ENCODE data around the gene DUSP6. TPM values are rescaled to one million over a fixed set of nuclear protein-coding genes. Genes with fewer than 3 reads are reported as not detected.

The DUSP6 gene
- total and polyA plus RNA-seq, 2 donors (not counting 1 experiment from before 2014, with no cell fraction given) = 3.2 to 42.2 TPM

- ATAC-seq (ENCODE audit: low read depth) = no peak
- Histone ChIP-seq H3K4me2 (replicated peaks; ENCODE audit: low read depth, low read length, poor library complexity, severe bottlenecking) (peak overlapping the region; percentile 73), H3K4me3 (ENCODE audit: control extremely low read depth in 1 of 5, extremely low read depth in 1 of 5, insufficient read depth in 1 of 5, low read depth in 2 of 5, low read length in 4 of 5) (no peak overlapping the region), H3K4me1 (ENCODE audit: control insufficient read depth in 2 of 2, insufficient read depth in 2 of 2, low read length in 2 of 2) (peaks cover 53 to 55% of the 10 kb centered on the region in 2 donors), H3K9me3 (ENCODE audit: control extremely low read depth in 1 of 3, control insufficient read depth in 2 of 3, insufficient read depth in 1 of 3, low read length in 2 of 3) (no peaks in the 10 kb centered on the region), H4K20me1 (ENCODE audit: control insufficient read depth, insufficient read depth, low read length, poor library complexity, severe bottlenecking) (peaks cover 7% of the 10 kb centered on the region), H3K79me2 (ENCODE audit: control insufficient read depth, insufficient read depth, low read length) (peaks cover 12% of the 10 kb centered on the region), H3K9ac (ENCODE audit: low read length) (no peak overlapping the region), H3K27me3 (replicated peaks in 1 of 4; ENCODE audit: control extremely low read depth in 1 of 4, control insufficient read depth in 3 of 4, insufficient read depth in 4 of 4, low read length in 3 of 4) (no peaks in the 10 kb centered on the region), H3K27ac (ENCODE audit: low read length in 2 of 2) (no peak overlapping the region), H2AFZ (ENCODE audit: insufficient read depth, low read depth, low read length, poor library complexity, severe bottlenecking) (no peak overlapping the region), H3K36me3 (replicated peaks in 1 of 2; ENCODE audit: control extremely low read depth in 1 of 2, control insufficient read depth in 1 of 2, extremely low read depth in 1 of 2, insufficient read depth in 2 of 2, low read length in 1 of 2) (no peaks in the 10 kb centered on the region)
- peaks cover 72% of the 10 kb centered on the region for H3K4me1 Mint-ChIP-seq
- no peaks in the 10 kb centered on the region for H3K9me3 Mint-ChIP-seq (ENCODE audit: insufficient read depth)
- intact Hi-C loops (cut with micrococcal nuclease) = loop anchor here (5.0 kb wide), 3 partner anchors 65 to 1310 kb away; partner anchors contain the start of genes CEP290 and TMTC3
- ChIA-PET POLR2A (no interaction called here), CTCF (interaction anchor here (1.1 to 5.6 kb wide), 4 partner anchors 114 to 330 kb away, joined by 3 to 21 read pairs (median 6); partner anchors contain the start of genes GALNT4 and POC1B)
- no peak overlapping the region for H3K27ac Mint-ChIP-seq
- no peak for DNase-seq
- TF ChIP-seq EZH2 (IDR thresholded peaks at IDR 0.05; ENCODE audit: borderline replicate concordance, insufficient read depth, low read depth, low read length, poor library complexity, severe bottlenecking) = no peak
- TF ChIP-seq CTCF (IDR thresholded peaks at IDR 0.05) = no peak
- no peaks in the 10 kb centered on the region for H3K27me3 Mint-ChIP-seq
- H3K4me3 Mint-ChIP-seq = peak overlapping the region; percentile 80
- no CpG with 5 or more reads among the region's 3 CpGs for WGBS (ENCODE audit: insufficient coverage)
These were observed 4.9 kb downstream of the DUSP6 start for GRCh38 chr12:89347325-89347829.

- Histone ChIP-seq H3K27ac (ENCODE audit: low read length in 2 of 2) (peak overlapping the region; percentile 29 to 43), H3K9me3 (ENCODE audit: control extremely low read depth in 1 of 3, control insufficient read depth in 2 of 3, insufficient read depth in 1 of 3, low read length in 2 of 3) (no peaks in the 10 kb centered on the region), H3K4me1 (ENCODE audit: control insufficient read depth in 2 of 2, insufficient read depth in 2 of 2, low read length in 2 of 2) (peaks cover 53 to 55% of the 10 kb centered on the region in 2 donors), H3K36me3 (replicated peaks in 1 of 2; ENCODE audit: control extremely low read depth in 1 of 2, control insufficient read depth in 1 of 2, extremely low read depth in 1 of 2, insufficient read depth in 2 of 2, low read length in 1 of 2) (no peaks in the 10 kb centered on the region), H3K4me3 (ENCODE audit: control extremely low read depth in 1 of 5, extremely low read depth in 1 of 5, insufficient read depth in 1 of 5, low read depth in 2 of 5, low read length in 4 of 5) (peak overlapping the region in 4 of 5 experiments; percentile 19 to 58 (median 38)), H3K4me2 (replicated peaks; ENCODE audit: low read depth, low read length, poor library complexity, severe bottlenecking) (peak overlapping the region; percentile 73), H2AFZ (ENCODE audit: insufficient read depth, low read depth, low read length, poor library complexity, severe bottlenecking) (no peak overlapping the region), H3K79me2 (ENCODE audit: control insufficient read depth, insufficient read depth, low read length) (peaks cover 12% of the 10 kb centered on the region), H3K27me3 (replicated peaks in 1 of 4; ENCODE audit: control extremely low read depth in 1 of 4, control insufficient read depth in 3 of 4, insufficient read depth in 4 of 4, low read length in 3 of 4) (no peaks in the 10 kb centered on the region), H3K9ac (ENCODE audit: low read length) (peak overlapping the region; percentile 51), H4K20me1 (ENCODE audit: control insufficient read depth, insufficient read depth, low read length, poor library complexity, severe bottlenecking) (peaks cover 2% of the 10 kb centered on the region)
- Mint-ChIP-seq H3K27me3 (no peaks in the 10 kb centered on the region), H3K4me3 (peak overlapping the region; percentile 80), H3K9me3 (ENCODE audit: insufficient read depth) (no peaks in the 10 kb centered on the region), H3K27ac (peak overlapping the region; percentile 47), H3K4me1 (peaks cover 67% of the 10 kb centered on the region)
- POLR2A ChIA-PET = interaction anchor here (1.0 kb wide), 2 partner anchors 20 to 185 kb away, joined by 3 to 5 read pairs; no protein-coding TSS in a partner anchor
- WGBS (ENCODE audit: insufficient coverage) = 11% methylated on average over 1 of the region's 8 CpGs
- DNase-seq (no peak), ATAC-seq (ENCODE audit: low read depth) (no peak)
- TF ChIP-seq CTCF (IDR thresholded peaks at IDR 0.05) (no peak), EZH2 (IDR thresholded peaks at IDR 0.05; ENCODE audit: borderline replicate concordance, insufficient read depth, low read depth, low read length, poor library complexity, severe bottlenecking) (no peak)
- CTCF ChIA-PET = interaction anchor here (1.1 to 5.6 kb wide), 6 partner anchors 12 to 329 kb away, joined by 3 to 21 read pairs (median 3); partner anchors contain the start of genes GALNT4 and POC1B
- intact Hi-C loops (cut with micrococcal nuclease) = loop anchor here (1.0 to 5.0 kb wide), 7 partner anchors 7 to 1310 kb away; partner anchors contain the start of genes CEP290, GALNT4 and TMTC3
These were observed 5.5 kb downstream of the DUSP6 start for GRCh38 chr12:89346741-89347324.
